Kidney glomerular epithelial cell (primary cell): Measurements from ENCODE around the gene MPDU1.

ENCODE experiments used
- DNase-seq: peaks from one replicate; lab custom pipeline; 2025; lab: John Stamatoyannopoulos, UW

The MPDU1 gene

DNA sequence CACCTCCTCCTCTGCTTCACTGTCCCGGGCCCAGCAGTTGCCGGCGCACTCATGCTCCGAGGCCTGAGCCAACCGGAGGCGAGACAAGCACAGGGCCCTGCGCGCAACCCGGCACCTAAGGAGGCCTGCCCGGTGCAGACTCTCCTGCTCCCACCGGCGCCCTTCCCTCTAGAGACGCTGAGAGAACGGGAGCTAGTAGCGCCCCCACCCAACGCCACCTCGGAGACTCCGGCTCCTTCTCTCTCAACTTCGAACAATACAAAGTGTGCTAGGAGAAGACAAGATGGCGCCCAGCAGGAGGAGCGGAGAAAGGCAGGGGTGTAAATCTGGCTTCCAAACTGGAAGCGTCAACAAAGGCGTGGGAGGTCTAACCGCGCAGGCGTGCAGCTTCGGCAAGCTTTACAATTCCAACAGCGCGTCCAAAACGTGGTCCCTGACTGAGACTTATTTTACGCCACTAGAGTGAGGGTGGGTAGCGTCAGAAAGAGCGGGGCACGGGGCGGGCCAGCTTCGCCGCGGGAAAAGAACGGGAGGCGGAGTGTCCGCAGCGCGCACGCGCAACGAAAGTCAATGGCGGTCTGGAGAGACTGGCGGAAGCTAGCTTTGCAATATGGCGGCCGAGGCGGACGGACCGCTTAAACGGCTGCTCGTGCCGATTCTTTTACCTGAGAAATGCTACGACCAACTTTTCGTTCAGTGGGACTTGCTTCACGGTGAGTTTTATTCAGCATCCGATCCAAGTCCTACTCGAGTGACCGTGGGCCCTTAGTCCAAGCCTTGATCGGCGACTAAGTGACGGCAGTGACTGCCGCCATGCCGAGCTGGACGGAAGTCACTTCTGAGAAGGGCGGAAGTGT is at the start of gene MPDU1:
Gene MPDU1 (plus strand): TSS at position 600 of the 857 bp plus-strand sequence. CDS start 11 bp downstream, at position 611.
- DNase-seq = peak; percentile 98

DNA sequence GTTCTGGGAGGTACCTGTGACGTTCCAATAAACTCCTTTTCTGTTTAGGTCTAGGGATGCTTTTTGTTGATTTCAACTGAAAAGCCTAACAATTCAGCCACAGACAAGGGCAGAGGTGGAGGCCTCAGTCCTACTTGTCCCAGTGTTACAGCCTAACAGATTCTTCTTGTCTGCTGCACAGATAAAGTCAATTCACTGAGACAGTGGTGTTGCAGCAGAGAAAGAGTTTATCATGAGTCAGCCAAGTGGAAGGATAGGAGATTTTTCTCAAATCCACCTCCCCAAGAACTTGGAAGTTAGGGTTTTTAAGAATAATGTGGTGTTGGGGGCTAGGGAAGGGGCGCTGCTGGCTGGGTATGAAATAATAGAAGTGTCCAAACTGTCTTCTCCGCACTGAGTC is 45.6 kb upstream of the MPDU1 start:
- DNase-seq = no peak

GRCh38 chr17:7538891-7539545 is 44.6 kb upstream of the MPDU1 start:
- DNase-seq = no peak

GRCh38 chr17:7541074-7541621 is 42.5 kb upstream of the MPDU1 start:
- DNase-seq = no peak

DNA sequence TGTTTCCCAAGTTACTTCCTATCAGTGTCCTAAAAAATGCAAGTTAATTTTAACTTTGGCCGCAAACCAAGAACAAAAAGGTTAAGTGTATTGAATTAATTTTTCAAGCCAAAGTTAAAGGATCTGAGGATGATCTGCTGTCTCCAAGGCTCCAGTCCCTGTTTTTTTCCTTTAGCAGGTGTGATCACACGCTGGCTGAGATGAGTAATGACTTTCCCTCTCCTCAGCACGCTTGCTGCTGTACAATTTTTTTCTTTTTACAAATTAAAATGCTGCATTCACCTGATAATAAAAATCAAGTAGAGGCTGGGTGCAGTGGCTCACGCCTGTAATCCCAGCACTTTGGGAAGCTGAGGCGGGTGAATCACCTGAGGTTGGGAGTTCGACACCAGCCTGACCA is 38.7 kb upstream of the MPDU1 start:
- DNase-seq = no peak

DNA sequence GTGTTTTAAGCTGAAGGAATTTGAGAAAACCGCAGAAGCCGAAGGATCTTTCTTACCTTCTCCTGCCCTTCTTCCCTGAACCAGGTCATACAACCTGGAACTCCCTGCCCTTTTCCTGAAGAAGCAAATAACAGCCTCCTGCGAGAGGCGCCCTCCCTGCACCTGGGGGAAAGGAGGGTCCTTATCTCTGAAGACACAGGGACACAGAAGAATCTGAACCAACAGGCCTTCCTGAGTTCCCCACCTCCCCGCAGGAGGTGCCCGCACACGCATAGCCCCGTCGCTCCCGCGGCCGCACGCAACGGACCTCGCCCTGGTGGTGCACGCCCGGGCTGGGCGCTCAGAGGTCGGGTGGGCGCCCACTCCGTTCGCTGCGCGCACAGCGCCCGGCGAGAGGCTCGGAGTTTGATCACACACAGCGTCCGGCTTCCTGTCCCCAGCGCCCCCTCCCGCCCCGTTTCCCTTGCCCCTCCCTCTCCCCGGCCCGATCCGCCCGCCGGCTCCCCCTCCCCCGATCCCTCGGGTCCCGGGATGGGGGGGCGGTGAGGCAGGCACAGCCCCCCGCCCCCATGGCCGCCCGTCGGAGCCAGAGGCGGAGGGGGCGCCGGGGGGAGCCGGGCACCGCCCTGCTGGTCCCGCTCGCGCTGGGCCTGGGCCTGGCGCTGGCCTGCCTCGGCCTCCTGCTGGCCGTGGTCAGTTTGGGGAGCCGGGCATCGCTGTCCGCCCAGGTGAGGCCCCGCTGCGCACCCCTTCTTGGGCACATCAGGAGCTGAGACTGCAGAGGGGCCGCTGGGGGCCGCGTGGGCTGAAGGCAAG is 34.9 kb upstream of the MPDU1 start, which contains the start of gene TNFSF12:
Gene TNFSF12 (plus strand): TSS at position 474 of the 816 bp plus-strand sequence. CDS start 96 bp downstream, at position 570.
- DNase-seq = no peak

GRCh38 chr17:7549401-7550055 is 34.1 kb upstream of the MPDU1 start:
- DNase-seq = no peak

GRCh38 chr17:7550344-7550743 is 33.3 kb upstream of the MPDU1 start:
- no peak for DNase-seq

DNA sequence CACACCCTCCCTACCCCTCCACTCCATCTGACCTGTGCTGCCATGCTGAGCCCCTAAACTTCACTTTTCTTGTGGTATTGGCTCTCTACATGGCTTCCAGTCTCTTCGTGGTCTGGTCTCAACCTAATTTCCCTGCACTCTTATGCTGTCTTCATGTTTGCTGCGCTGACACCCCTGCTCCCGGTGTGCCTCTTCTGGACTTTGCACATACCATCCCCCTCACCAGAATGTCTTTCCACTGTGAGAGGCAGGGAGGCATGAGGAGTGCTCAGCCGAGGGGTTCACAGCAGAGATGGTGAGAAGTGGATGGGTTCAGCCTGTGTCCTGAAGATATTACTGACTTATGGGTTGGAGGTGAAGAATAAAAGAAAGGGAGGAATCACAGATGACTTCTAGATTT is 32.3 kb upstream of the MPDU1 start:
- no peak for DNase-seq

GRCh38 chr17:7552621-7553051 is 31.0 kb upstream of the MPDU1 start:
- no peak for DNase-seq

DNA sequence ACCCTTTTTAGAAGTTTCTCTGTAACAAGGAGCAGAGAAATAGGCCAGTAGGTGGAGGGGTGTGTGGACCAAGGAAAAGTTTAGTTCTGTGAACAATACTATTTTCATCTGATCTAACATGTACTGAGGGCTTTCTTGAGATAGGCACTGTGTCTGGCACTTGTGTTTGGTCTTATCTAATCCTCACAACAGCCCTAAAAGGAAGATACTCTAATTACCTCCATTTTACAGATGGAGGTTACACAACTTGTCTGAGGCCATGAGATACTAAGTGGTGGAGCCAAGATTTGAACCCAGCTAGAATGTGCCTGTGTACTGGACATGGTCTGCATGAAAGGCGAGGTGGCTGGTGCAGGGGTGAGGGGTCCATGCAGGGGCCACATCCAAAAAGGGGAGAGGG is 30.3 kb upstream of the MPDU1 start:
- no peak for DNase-seq

DNA sequence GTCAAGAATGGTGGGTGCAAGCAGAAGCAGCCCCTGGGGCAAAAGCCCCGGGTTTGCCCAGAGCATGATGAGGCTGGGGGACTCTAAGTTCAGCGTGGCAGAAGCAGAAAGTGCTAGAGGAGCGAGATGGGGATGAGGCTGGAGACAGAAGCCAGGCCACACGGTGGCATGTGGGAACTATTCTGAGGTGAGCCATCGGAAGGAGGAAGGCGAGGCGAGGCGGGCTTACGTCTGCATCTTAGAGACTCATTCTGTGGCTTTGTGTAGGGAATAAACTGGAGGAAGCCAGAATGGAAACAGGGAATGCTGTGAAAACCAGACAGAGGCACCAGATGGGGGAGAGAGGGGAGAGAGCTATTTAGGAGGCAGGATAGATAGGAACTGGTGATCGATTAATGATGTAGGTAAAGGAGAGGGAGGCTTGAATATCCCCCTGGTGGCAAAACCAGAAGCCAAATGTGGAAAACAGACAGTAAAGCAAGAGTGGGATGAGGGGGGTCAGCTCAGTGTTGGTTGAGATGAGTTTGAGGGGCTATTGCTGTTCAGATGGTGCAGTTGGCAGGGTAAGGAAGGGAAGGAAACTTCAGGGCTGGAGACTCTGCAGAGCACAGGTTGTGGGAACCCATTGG is 28.2 kb upstream of the MPDU1 start:
- no peak for DNase-seq

DNA sequence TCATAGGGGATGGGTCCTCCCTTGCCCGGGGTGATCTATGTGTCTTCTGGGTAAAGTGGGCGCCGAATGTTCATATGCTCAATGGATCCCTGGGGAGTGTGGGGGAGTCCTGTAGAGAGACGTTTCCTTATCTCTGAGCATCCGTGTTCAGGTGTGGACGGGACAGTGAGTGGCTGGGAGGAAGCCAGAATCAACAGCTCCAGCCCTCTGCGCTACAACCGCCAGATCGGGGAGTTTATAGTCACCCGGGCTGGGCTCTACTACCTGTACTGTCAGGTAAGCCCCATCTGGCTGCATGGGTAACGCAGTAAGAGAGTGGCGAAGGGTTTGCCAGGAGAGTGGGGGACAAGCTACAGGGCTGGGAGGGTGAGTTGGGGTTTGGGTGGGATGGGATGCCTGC is 27.0 kb upstream of the MPDU1 start:
- no peak for DNase-seq

GRCh38 chr17:7557147-7557764 is 26.4 kb upstream of the MPDU1 start:
- no peak for DNase-seq

DNA sequence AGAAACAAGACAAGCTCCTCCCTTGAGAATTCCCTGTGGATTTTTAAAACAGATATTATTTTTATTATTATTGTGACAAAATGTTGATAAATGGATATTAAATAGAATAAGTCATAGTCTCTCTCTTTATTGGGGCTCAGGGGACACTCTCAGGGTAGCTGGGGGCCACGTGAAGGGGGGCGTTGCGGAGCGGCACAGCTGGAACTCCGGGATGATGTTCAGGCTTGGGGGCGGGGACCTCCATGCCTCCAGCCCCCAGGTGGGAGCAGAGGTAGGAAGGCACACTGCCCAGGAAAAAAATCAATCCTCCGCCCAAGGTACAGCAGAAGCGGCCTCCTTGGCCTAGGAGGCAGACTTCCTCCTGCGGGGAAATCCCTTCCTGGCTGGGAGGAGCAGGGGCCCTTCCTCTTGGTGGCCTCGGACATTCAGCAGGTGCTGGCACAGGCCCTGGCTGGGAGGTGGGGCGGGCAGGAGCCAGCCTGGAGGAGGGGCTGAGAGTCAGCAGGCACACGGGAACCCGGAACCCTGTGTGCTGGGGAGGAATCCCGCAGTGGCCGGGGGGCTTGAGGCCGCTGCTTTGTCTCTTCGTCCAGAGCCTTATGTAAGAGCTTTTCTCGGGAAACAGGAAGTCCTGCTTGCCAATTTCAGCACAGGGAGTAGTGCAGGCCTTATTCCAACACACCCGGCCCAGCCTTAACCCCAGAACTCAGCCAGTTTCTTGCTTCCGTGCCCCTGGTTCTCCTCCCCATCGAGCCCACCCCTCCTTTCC is 25.7 kb upstream of the MPDU1 start:
- peak; percentile 30 for DNase-seq

DNA sequence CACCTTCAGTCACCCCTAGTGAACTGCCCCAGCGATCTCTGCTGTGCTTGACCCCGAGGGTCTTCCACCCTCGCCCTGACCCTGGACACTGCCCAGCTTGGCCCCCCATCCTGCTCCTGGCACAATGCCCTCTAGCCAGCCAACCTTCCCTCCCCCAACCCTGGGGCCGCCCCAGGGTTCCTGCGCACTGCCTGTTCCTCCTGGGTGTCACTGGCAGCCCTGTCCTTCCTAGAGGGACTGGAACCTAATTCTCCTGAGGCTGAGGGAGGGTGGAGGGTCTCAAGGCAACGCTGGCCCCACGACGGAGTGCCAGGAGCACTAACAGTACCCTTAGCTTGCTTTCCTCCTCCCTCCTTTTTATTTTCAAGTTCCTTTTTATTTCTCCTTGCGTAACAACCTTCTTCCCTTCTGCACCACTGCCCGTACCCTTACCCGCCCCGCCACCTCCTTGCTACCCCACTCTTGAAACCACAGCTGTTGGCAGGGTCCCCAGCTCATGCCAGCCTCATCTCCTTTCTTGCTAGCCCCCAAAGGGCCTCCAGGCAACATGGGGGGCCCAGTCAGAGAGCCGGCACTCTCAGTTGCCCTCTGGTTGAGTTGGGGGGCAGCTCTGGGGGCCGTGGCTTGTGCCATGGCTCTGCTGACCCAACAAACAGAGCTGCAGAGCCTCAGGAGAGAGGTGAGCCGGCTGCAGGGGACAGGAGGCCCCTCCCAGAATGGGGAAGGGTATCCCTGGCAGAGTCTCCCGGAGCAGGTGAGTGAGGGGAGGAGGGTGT is 24.9 kb upstream of the MPDU1 start, which contains the start of gene TNFSF13:
Gene TNFSF13 (plus strand): TSS at position 207 of the 776 bp plus-strand sequence. CDS start 290 bp downstream, at position 497.
- DNase-seq = no peak

DNA sequence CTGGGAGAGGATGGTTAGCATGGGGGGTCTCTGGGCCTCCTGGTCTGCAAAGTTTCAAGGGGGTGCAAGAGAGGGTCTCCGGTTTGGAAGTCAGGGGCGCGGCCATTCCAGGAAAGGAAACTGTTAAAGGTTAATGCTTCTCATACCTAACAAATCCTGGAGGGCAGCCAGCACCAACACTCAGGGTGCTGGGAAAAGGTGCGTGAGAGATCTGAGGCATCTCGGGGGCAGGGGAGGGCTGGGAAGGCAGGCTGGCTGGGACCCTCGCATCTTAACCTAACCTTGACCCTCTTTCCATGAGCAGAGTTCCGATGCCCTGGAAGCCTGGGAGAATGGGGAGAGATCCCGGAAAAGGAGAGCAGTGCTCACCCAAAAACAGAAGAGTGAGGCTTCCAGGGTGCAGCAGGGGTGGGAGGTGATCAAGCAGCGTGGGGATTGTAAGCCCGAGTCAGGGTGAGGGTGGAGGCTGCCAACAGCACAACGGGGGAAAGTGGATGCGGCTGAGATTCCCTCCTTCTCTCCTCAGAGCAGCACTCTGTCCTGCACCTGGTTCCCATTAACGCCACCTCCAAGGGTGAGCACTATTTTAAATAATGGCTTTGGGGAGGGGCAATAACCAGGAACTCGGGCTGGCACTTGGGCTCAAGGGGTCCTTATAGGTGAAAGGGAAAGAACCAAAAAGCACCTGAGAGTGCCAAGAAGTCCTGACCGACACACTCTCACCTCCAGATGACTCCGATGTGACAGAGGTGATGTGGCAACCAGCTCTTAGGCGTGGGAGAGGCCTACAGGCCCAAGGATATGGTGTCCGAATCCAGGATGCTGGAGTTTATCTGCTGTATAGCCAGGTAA is 24.1 kb upstream of the MPDU1 start:
- DNase-seq = no peak
